Nephron (organoid): Measurements from ENCODE around the gene ISCU.

Source experiments
- H3K27ac Mint-ChIP-seq, 3 experiments: 2 replicates each; pipeline ENCODE4 v1.8.0; 2020; ENCODE audit warnings: mixed read lengths in 3 of 3, mild to moderate bottlenecking in 2 of 3, moderate library complexity in 1 of 3
- H3K27me3 Mint-ChIP-seq: 2 replicates; pipeline ENCODE4 v1.8.0; 2021; ENCODE audit warnings: low read depth, mild to moderate bottlenecking, moderate library complexity, mixed read lengths
- H3K36me3 Mint-ChIP-seq: 2 replicates; pipeline ENCODE4 v1.8.0; 2020; ENCODE audit warnings: low read depth, mixed read lengths
- H3K4me1 Mint-ChIP-seq: 2 replicates; pipeline ENCODE4 v1.8.0; 2020; ENCODE audit warnings: mixed read lengths
- H3K4me3 Mint-ChIP-seq, 3 experiments: 2 replicates each; pipeline ENCODE4 v1.8.0; 2020; ENCODE audit warnings: mild to moderate bottlenecking in 3 of 3, mixed read lengths in 3 of 3, moderate library complexity in 2 of 3
- H3K9me3 Mint-ChIP-seq: 2 replicates; pipeline ENCODE4 v1.8.0; 2020; ENCODE audit warnings: mixed read lengths
- TF ChIP-seq, protein P1 (sequence below), 3 experiments: fragments of 200-600 bp; sonication (generic); IDR thresholded peaks; one replicate each; pipeline ENCODE4 v1.5.0; 2021; ENCODE audit warnings: antibody characterized with exemption in 3 of 3; ENCODE audit not compliant: unreplicated experiment in 3 of 3

Gene ISCU

DNA sequence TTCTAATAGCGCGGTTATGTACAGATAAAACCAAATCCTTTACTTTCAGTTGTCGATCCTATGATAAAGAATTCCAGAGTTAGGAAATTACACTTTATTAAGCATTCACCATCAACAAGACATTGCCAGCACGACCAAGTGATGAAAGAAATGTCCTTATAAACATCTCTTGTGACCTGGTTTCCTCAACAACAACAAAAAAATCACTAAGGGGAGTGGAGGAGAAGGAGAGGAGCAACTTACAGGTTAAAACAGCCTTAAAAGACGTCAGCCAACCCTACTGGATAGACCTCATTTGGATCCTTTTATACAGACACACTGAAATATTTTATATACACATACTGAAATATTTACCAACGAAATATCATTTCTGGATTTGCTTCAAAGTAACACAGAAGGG, 24.2 kb upstream of the ISCU start:
- peaks cover 65% of the 10 kb centered on the region for H3K36me3 Mint-ChIP-seq
- TF ChIP-seq, protein P1, sequence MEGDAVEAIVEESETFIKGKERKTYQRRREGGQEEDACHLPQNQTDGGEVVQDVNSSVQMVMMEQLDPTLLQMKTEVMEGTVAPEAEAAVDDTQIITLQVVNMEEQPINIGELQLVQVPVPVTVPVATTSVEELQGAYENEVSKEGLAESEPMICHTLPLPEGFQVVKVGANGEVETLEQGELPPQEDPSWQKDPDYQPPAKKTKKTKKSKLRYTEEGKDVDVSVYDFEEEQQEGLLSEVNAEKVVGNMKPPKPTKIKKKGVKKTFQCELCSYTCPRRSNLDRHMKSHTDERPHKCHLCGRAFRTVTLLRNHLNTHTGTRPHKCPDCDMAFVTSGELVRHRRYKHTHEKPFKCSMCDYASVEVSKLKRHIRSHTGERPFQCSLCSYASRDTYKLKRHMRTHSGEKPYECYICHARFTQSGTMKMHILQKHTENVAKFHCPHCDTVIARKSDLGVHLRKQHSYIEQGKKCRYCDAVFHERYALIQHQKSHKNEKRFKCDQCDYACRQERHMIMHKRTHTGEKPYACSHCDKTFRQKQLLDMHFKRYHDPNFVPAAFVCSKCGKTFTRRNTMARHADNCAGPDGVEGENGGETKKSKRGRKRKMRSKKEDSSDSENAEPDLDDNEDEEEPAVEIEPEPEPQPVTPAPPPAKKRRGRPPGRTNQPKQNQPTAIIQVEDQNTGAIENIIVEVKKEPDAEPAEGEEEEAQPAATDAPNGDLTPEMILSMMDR (IDR thresholded peaks at IDR 0.05; ENCODE audit: unreplicated experiment in 3 of 3), result no peak
- no peaks in the 10 kb centered on the region for H3K4me1 Mint-ChIP-seq
- H3K27me3 Mint-ChIP-seq, result no peaks in the 10 kb centered on the region
- no peak overlapping the region for H3K27ac Mint-ChIP-seq
- H3K9me3 Mint-ChIP-seq, result no peaks in the 10 kb centered on the region
- H3K4me3 Mint-ChIP-seq, result no peak overlapping the region

DNA sequence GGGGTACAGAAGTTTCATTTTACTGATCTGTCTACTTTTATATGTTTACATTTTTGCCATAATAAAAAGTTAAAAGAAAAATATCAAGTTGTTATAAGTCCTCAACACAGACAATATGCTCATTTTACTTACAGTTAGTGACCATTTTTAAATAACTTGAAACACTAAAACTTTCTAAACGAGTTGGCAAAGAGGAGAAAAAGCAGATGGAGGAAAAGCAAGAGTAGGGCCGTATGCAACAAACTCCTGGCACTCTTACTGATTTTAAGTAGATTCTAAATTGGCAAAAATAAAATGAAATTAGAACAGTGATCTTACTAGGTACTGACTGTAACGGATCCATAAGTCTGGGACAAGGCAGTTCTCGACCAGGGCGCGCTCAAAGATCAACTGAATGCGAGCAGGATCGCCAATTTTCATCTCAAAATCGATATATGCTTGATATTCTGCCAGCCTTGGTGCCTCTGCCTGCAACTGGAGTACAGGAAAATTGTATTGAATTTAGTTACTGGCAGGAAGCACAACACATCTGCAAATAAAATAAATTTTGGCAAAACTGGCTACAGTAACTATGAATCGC, 23.7 kb upstream of the ISCU start:
- H3K4me3 Mint-ChIP-seq, result no peak overlapping the region
- H3K9me3 Mint-ChIP-seq, result no peaks in the 10 kb centered on the region
- TF ChIP-seq, protein P1 (IDR thresholded peaks at IDR 0.05; ENCODE audit: unreplicated experiment in 3 of 3), result no peak
- H3K27ac Mint-ChIP-seq, result no peak overlapping the region
- no peaks in the 10 kb centered on the region for H3K27me3 Mint-ChIP-seq
- no peaks in the 10 kb centered on the region for H3K4me1 Mint-ChIP-seq
- H3K36me3 Mint-ChIP-seq, result peaks cover 69% of the 10 kb centered on the region

DNA sequence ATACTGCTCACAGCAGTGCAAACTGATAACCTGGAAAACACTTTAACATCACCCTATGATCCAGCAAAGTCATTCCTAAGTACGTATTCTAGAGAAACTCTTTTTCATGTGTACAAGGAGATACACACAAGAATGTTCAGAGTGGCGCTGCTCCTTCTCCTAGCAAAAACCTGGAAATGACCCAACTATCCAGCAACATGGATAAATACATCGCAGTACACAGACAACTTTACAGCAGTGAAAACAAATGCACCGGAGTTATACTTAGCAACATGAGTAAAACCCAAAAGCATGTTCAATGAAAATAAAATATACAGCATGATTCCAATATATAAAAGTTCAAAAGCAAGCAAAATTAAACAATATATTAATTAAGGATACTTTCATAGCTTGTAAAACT, 20.1 kb upstream of the ISCU start:
- Mint-ChIP-seq H3K9me3 (no peaks in the 10 kb centered on the region), H3K4me1 (no peaks in the 10 kb centered on the region), H3K27me3 (peaks cover 3% of the 10 kb centered on the region), H3K36me3 (peaks cover 62% of the 10 kb centered on the region), H3K27ac (no peak overlapping the region), H3K4me3 (no peak overlapping the region)
- TF ChIP-seq, protein P1 (IDR thresholded peaks at IDR 0.05; ENCODE audit: unreplicated experiment in 3 of 3), result no peak

DNA sequence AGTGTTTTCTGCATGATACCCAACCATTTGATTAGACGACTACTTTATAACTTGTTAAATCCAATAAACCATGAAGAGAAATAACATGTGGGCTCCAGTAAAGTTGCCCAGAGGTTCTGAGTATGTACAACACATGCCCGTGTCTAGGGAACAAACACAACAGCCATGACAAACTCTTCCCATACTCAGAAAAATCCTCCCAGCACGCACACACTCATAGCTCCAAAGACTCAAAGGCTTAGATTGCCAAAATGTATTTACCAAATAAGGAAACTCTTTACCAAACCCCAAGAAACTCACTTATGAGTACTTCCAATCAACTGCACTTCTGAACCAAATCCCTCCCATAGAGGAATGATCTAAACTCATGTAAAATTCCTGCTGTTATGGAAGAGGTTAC, 18.7 kb upstream of the ISCU start:
- peaks cover 3% of the 10 kb centered on the region for H3K27me3 Mint-ChIP-seq
- H3K4me1 Mint-ChIP-seq, result no peaks in the 10 kb centered on the region
- H3K27ac Mint-ChIP-seq, result no peak overlapping the region
- TF ChIP-seq, protein P1 (IDR thresholded peaks at IDR 0.05; ENCODE audit: unreplicated experiment in 3 of 3), result no peak
- H3K9me3 Mint-ChIP-seq, result no peaks in the 10 kb centered on the region
- H3K4me3 Mint-ChIP-seq, result no peak overlapping the region
- H3K36me3 Mint-ChIP-seq, result peaks cover 60% of the 10 kb centered on the region

DNA sequence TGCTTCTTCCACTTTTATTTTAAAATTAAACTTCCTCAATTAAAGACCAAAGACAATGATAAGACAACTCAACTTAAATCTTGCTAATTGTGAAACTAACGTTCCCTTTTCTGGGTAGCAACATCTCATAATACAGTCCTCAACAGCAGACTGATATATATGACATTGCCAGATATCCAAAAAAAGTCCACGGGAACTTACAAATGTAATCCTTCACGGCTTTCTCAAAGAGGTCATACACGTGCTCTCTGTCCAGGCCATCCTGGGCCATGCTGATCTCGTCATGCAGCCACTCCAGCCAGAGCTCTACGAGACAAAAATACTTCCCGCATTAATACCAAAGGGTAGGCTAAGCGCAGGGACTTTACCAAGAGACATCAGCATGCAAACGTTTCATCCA, 14.7 kb upstream of the ISCU start:
- Mint-ChIP-seq H3K36me3 (peaks cover 50% of the 10 kb centered on the region), H3K9me3 (no peaks in the 10 kb centered on the region), H3K4me3 (no peak overlapping the region), H3K4me1 (peaks cover 4% of the 10 kb centered on the region), H3K27me3 (peaks cover 3% of the 10 kb centered on the region), H3K27ac (no peak overlapping the region)
- TF ChIP-seq, protein P1 (IDR thresholded peaks at IDR 0.05; ENCODE audit: unreplicated experiment in 3 of 3), result no peak

DNA sequence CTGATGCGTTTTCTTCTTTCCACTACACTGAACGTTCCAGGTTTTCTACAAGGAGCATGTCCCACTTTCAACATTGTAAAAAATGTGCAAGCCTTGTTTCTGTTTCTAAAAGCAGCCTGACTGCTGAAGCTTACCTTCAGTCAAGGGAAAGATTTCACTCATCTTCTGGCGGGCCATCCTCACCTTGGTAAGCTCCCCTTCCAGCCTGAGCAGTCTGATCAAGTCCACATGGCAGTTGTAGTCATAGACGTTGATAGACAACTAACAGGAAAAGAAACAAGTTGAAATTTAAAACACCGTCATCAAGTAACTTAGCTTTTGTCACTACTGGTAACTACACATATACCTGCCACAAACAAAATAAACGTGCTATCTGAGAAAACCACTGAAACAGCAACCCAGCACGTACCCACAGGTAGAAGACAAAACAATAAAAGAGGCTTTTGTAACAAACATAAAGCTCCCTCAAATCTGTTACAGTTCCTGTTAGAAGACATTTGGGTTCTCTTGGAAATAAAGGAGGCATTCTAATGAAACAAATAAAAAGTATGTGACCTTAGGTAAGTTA, 13.4 kb upstream of the ISCU start:
- no peaks in the 10 kb centered on the region for H3K9me3 Mint-ChIP-seq
- no peak overlapping the region for H3K4me3 Mint-ChIP-seq
- peaks cover 39% of the 10 kb centered on the region for H3K36me3 Mint-ChIP-seq
- peaks cover 4% of the 10 kb centered on the region for H3K4me1 Mint-ChIP-seq
- peaks cover 2% of the 10 kb centered on the region for H3K27me3 Mint-ChIP-seq
- no peak overlapping the region for H3K27ac Mint-ChIP-seq
- TF ChIP-seq, protein P1 (IDR thresholded peaks at IDR 0.05; ENCODE audit: unreplicated experiment in 3 of 3), result no peak
